Measurements from ENCODE around the gene ADNP2. TPM values are rescaled to one million over a fixed set of nuclear protein-coding genes. Genes with fewer than 3 reads are reported as not detected.

ADNP2 gene
- total RNA-seq, 3 donors from 2014 or later = 15.7 to 20.3 (median 20.1) TPM

GRCh38 chr18:80104364-80104779, 4.7 kb upstream of the ADNP2 start:
- DNase-seq (ENCODE audit: low spot score in 2 of 2) = no peak
- intact Hi-C loops (cut with DNase I; ENCODE audit: low total_unique reads) = no loop called here
- Histone ChIP-seq H3K4me1 (no peaks in the 10 kb centered on the region), H3K27ac (no peak overlapping the region), H3K4me3 (no peak overlapping the region), H3K27me3 (no peaks in the 10 kb centered on the region), H3K9me3 (peaks cover 0 to 4% of the 10 kb centered on the region in 2 donors), H3K36me3 (no peaks in the 10 kb centered on the region)
- TF ChIP-seq CTCF (IDR thresholded peaks at IDR 0.05) = no peak
- TF ChIP-seq POLR2A (IDR thresholded peaks at IDR 0.05) = no peak
- TF ChIP-seq POLR2AphosphoS5 (IDR thresholded peaks at IDR 0.05) = no peak

- no peak overlapping the region for H3K27ac ChIP-seq
- intact Hi-C loops (cut with DNase I; ENCODE audit: low total_unique reads) = no loop called here
- no peak for DNase-seq (ENCODE audit: low spot score in 2 of 2)
- peaks cover 0 to 4% of the 10 kb centered on the region in 2 donors for H3K9me3 ChIP-seq
- no peaks in the 10 kb centered on the region for H3K36me3 ChIP-seq
- H3K4me1 ChIP-seq = peaks cover 3 to 4% of the 10 kb centered on the region in 2 donors
- H3K4me3 ChIP-seq = no peak overlapping the region
- H3K27me3 ChIP-seq = no peaks in the 10 kb centered on the region
- no peak for TF ChIP-seq POLR2A (IDR thresholded peaks at IDR 0.05)
- no peak for TF ChIP-seq POLR2AphosphoS5 (IDR thresholded peaks at IDR 0.05)
- TF ChIP-seq CTCF (IDR thresholded peaks at IDR 0.05) = no peak
These were observed 3.5 kb upstream of the ADNP2 start for GRCh38 chr18:80105369-80106167.

GRCh38 chr18:80106482-80107051, 2.5 kb upstream of the ADNP2 start:
- no peaks in the 10 kb centered on the region for H3K36me3 ChIP-seq
- peaks cover 4% of the 10 kb centered on the region in 2 donors for H3K4me1 ChIP-seq
- intact Hi-C loops (cut with DNase I; ENCODE audit: low total_unique reads) = no loop called here
- H3K4me3 ChIP-seq = no peak overlapping the region
- peaks cover 0 to 4% of the 10 kb centered on the region in 2 donors for H3K9me3 ChIP-seq
- no peak for TF ChIP-seq POLR2A (IDR thresholded peaks at IDR 0.05)
- TF ChIP-seq CTCF (IDR thresholded peaks at IDR 0.05) = no peak
- H3K27ac ChIP-seq = peak overlapping the region in 1 of 2 donors; percentile 1
- H3K27me3 ChIP-seq = no peaks in the 10 kb centered on the region
- DNase-seq (ENCODE audit: low spot score in 2 of 2) = no peak

GRCh38 chr18:80107426-80107825, 1.6 kb upstream of the ADNP2 start:
- Histone ChIP-seq H3K4me3 (no peak overlapping the region), H3K27ac (peak overlapping the region in 1 of 2 donors; percentile 1), H3K27me3 (no peaks in the 10 kb centered on the region), H3K36me3 (no peaks in the 10 kb centered on the region), H3K9me3 (peaks cover 0 to 4% of the 10 kb centered on the region in 2 donors), H3K4me1 (peaks cover 4% of the 10 kb centered on the region in 2 donors)
- no peak for DNase-seq (ENCODE audit: low spot score in 2 of 2)
- TF ChIP-seq POLR2AphosphoS5 (IDR thresholded peaks at IDR 0.05) = no peak
- TF ChIP-seq CTCF (IDR thresholded peaks at IDR 0.05) = no peak
- no peak for TF ChIP-seq POLR2A (IDR thresholded peaks at IDR 0.05)
- intact Hi-C loops (cut with DNase I; ENCODE audit: low total_unique reads) = no loop called here

GRCh38 chr18:80108121-80108536, 933 bp upstream of the ADNP2 start:
- Histone ChIP-seq H3K36me3 (no peaks in the 10 kb centered on the region), H3K27ac (peak overlapping the region; percentile 27 to 95), H3K4me1 (peaks cover 4% of the 10 kb centered on the region in 2 donors), H3K4me3 (no peak overlapping the region), H3K27me3 (no peaks in the 10 kb centered on the region), H3K9me3 (peaks cover 0 to 4% of the 10 kb centered on the region in 2 donors)
- intact Hi-C loops (cut with DNase I; ENCODE audit: low total_unique reads) = no loop called here
- TF ChIP-seq POLR2AphosphoS5 (IDR thresholded peaks at IDR 0.05) (no peak), POLR2A (IDR thresholded peaks at IDR 0.05) (no peak), CTCF (IDR thresholded peaks at IDR 0.05) (no peak)
- DNase-seq (ENCODE audit: low spot score in 2 of 2) = no peak
